ENCODE results near the gene GADD45GIP1. TPM values are rescaled to one million over a fixed set of nuclear protein-coding genes. Genes with fewer than 3 reads are reported as not detected.
A peak's percentile ranks its signal among the peaks of the same experiment; 100 is the strongest.

Gene GADD45GIP1
- total RNA-seq, 1 donor from 2014 or later = 27.1 TPM

DNA sequence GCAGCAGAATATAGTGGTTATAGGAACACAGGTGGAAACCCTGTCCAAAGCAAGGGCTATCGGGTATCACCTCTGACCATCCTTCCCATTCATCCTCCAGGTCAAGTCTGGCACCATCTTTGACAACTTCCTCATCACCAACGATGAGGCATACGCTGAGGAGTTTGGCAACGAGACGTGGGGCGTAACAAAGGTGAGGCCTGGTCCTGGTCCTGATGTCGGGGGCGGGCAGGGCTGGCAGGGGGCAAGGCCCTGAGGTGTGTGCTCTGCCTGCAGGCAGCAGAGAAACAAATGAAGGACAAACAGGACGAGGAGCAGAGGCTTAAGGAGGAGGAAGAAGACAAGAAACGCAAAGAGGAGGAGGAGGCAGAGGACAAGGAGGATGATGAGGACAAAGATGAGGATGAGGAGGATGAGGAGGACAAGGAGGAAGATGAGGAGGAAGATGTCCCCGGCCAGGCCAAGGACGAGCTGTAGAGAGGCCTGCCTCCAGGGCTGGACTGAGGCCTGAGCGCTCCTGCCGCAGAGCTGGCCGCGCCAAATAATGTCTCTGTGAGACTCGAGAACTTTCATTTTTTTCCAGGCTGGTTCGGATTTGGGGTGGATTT is 13.5 kb downstream of the GADD45GIP1 start:
- Histone ChIP-seq H3K27me3 (ENCODE audit: control insufficient read depth, insufficient read depth, low read length) (no peaks in the 10 kb centered on the region), H3K4me3 (ENCODE audit: low read depth, low read length) (no peak overlapping the region), H3K36me3 (ENCODE audit: control insufficient read depth, insufficient read depth, low read length) (peaks cover 41% of the 10 kb centered on the region)
- DNase-seq (ENCODE audit: low read depth) = no peak
- TF ChIP-seq, protein P1, sequence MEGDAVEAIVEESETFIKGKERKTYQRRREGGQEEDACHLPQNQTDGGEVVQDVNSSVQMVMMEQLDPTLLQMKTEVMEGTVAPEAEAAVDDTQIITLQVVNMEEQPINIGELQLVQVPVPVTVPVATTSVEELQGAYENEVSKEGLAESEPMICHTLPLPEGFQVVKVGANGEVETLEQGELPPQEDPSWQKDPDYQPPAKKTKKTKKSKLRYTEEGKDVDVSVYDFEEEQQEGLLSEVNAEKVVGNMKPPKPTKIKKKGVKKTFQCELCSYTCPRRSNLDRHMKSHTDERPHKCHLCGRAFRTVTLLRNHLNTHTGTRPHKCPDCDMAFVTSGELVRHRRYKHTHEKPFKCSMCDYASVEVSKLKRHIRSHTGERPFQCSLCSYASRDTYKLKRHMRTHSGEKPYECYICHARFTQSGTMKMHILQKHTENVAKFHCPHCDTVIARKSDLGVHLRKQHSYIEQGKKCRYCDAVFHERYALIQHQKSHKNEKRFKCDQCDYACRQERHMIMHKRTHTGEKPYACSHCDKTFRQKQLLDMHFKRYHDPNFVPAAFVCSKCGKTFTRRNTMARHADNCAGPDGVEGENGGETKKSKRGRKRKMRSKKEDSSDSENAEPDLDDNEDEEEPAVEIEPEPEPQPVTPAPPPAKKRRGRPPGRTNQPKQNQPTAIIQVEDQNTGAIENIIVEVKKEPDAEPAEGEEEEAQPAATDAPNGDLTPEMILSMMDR (IDR thresholded peaks at IDR 0.05; ENCODE audit: insufficient read depth, low read length, severe bottlenecking) = no peak
- no peak for FAIRE-seq

DNA sequence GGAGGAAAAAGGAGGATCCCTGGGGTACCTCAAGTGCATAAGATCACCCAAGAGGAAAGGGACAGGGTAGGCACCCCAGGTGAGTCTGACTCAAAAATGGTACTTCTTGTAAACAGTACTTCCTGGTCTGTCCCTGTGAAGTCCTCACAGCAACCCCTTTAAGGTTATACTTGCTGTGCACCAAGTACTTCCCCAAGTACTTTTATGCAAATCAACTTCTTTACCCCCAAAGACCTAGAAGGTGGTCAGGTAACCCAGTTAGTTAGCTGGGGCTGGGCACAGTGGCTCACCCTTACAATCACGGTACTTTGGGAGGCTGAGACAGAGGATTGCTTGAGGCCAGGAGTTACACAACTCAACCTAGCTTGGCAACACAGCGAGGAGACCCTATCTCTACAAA is 16.1 kb downstream of the GADD45GIP1 start:
- H3K4me3 ChIP-seq (ENCODE audit: low read depth, low read length) = no peak overlapping the region
- DNase-seq (ENCODE audit: low read depth) (no peak), FAIRE-seq (no peak)
- no peaks in the 10 kb centered on the region for H3K27me3 ChIP-seq (ENCODE audit: control insufficient read depth, insufficient read depth, low read length)
- TF ChIP-seq, protein P1 (IDR thresholded peaks at IDR 0.05; ENCODE audit: insufficient read depth, low read length, severe bottlenecking) = no peak
- H3K36me3 ChIP-seq (ENCODE audit: control insufficient read depth, insufficient read depth, low read length) = peaks cover 32% of the 10 kb centered on the region

DNA sequence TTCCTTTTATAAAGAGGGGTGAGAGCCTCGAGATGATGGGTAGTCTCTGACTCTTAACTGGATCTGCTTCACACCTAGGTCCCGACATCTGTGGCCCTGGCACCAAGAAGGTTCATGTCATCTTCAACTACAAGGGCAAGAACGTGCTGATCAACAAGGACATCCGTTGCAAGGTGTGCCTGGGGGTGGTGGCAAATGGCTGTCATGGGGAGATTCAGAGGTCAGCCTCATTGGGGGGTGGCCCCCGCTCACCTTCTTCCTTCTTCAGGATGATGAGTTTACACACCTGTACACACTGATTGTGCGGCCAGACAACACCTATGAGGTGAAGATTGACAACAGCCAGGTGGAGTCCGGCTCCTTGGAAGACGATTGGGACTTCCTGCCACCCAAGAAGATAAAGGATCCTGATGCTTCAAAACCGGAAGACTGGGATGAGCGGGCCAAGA is 17.0 kb downstream of the GADD45GIP1 start:
- DNase-seq (ENCODE audit: low read depth) (no peak), FAIRE-seq (no peak)
- TF ChIP-seq, protein P1 (IDR thresholded peaks at IDR 0.05; ENCODE audit: insufficient read depth, low read length, severe bottlenecking) = no peak
- Histone ChIP-seq H3K4me3 (ENCODE audit: low read depth, low read length) (peak overlapping the region; percentile 90), H3K27me3 (ENCODE audit: control insufficient read depth, insufficient read depth, low read length) (no peaks in the 10 kb centered on the region), H3K36me3 (ENCODE audit: control insufficient read depth, insufficient read depth, low read length) (peaks cover 32% of the 10 kb centered on the region)

GRCh38 chr19:12938779-12939601 is 18.0 kb downstream of the GADD45GIP1 start:
- TF ChIP-seq, protein P1 (IDR thresholded peaks at IDR 0.05; ENCODE audit: insufficient read depth, low read length, severe bottlenecking) = peak; percentile 42
- Histone ChIP-seq H3K36me3 (ENCODE audit: control insufficient read depth, insufficient read depth, low read length) (peaks cover 31% of the 10 kb centered on the region), H3K4me3 (ENCODE audit: low read depth, low read length) (peak overlapping the region; percentile 90), H3K27me3 (ENCODE audit: control insufficient read depth, insufficient read depth, low read length) (no peaks in the 10 kb centered on the region)
- FAIRE-seq = no peak
- no peak for DNase-seq (ENCODE audit: low read depth)

DNA sequence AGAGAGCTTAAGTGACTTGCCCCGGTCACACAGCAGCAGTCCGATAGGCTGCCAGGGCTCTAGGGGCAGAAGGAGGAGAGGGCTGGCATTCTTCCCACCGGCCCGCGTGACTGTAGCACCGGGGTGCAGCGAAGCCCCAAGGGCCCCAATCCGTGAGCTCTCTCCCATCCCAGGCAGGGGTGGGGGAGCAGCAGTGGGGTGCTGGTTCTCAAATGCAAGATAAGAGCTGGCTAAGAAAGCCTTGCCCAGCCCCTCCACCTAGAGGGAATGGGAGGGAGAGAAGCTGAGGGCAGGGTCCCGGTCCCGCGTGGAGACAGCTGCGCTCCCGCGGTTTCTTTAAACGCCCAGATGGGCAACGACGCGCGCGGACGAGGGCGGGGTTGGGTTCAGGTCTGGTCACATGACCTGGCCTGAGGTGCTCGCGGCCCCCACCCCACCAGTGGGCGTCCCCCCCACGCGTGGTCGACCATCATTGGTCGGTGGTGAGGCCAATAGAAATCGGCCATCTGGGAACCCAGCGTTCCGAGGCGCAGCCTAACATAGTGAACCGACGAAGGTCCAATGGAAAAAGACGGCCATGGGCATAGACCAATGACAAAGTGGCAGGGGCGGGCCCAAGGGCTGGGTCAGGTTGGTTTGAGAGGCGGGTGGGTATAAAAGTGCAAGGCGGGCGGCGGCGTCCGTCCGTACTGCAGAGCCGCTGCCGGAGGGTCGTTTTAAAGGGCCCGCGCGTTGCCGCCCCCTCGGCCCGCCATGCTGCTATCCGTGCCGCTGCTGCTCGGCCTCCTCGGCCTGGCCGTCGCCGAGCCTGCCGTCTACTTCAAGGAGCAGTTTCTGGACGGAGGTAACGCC is 18.9 kb downstream of the GADD45GIP1 start, which contains the start of gene CALR:
CALR (plus strand) TSS at position 683 of the 852 bp plus-strand sequence; CDS start at position 754, 71 bp downstream.
- Histone ChIP-seq H3K36me3 (ENCODE audit: control insufficient read depth, insufficient read depth, low read length) (peaks cover 26% of the 10 kb centered on the region), H3K4me3 (ENCODE audit: low read depth, low read length) (peak within 1 kb of the TSS; percentile 90), H3K27me3 (ENCODE audit: control insufficient read depth, insufficient read depth, low read length) (no peaks in the 10 kb centered on the region)
- TF ChIP-seq, protein P1 (IDR thresholded peaks at IDR 0.05; ENCODE audit: insufficient read depth, low read length, severe bottlenecking) = no peak
- FAIRE-seq = peak; percentile 83
- DNase-seq (ENCODE audit: low read depth) = peak; percentile 94

All from bronchial epithelial cell (primary cell).